ENCODE data around the gene RAB11FIP4.
A peak's percentile ranks its signal among the peaks of the same experiment; 100 is the strongest.

Gene RAB11FIP4

GRCh38 chr17:31480904-31481782 lies 89.7 kb downstream of the RAB11FIP4 start:
- Histone ChIP-seq H3K36me3 (ENCODE audit: control insufficient read depth, insufficient read depth, low read length) (no peaks in the 10 kb centered on the region), H3K9ac (ENCODE audit: low read depth, low read length) (no peak overlapping the region), H3K4me1 (ENCODE audit: control insufficient read depth, insufficient read depth, low read length) (no peaks in the 10 kb centered on the region; the same call in 1 of the 2 replicates), H3K4me3 (ENCODE audit: low read depth, low read length) (no peak overlapping the region), H3K27me3 (ENCODE audit: control insufficient read depth, insufficient read depth, low read length) (no peaks in the 10 kb centered on the region), H3K9me3 (ENCODE audit: control insufficient read depth, insufficient read depth, low read length) (no peaks in the 10 kb centered on the region), H3K27ac (ENCODE audit: low read depth, low read length) (no peak overlapping the region)

- Histone ChIP-seq H3K36me3 (ENCODE audit: control insufficient read depth, insufficient read depth, low read length) (no peaks in the 10 kb centered on the region), H3K27me3 (ENCODE audit: control insufficient read depth, insufficient read depth, low read length) (no peaks in the 10 kb centered on the region), H3K4me1 (ENCODE audit: control insufficient read depth, insufficient read depth, low read length) (peaks cover under 1% of the 10 kb centered on the region), H3K9ac (ENCODE audit: low read depth, low read length) (no peak overlapping the region), H3K27ac (ENCODE audit: low read depth, low read length) (no peak overlapping the region), H3K9me3 (ENCODE audit: control insufficient read depth, insufficient read depth, low read length) (no peaks in the 10 kb centered on the region), H3K4me3 (ENCODE audit: low read depth, low read length) (no peak overlapping the region)
These were observed 90.3 kb downstream of the RAB11FIP4 start for GRCh38 chr17:31481783-31482081.

- peaks cover 17% of the 10 kb centered on the region for H3K4me1 ChIP-seq (ENCODE audit: control insufficient read depth, insufficient read depth, low read length)
- 0 out of 2 replicates have a peak, but pooled peaks cover 10% of the 10 kb centered on the region for H3K27me3 ChIP-seq (ENCODE audit: control insufficient read depth, insufficient read depth, low read length)
- no peak overlapping the region for H3K9ac ChIP-seq (ENCODE audit: low read depth, low read length)
- H3K9me3 ChIP-seq (ENCODE audit: control insufficient read depth, insufficient read depth, low read length) = no peaks in the 10 kb centered on the region
- H3K36me3 ChIP-seq (ENCODE audit: control insufficient read depth, insufficient read depth, low read length) = no peaks in the 10 kb centered on the region
- no peak overlapping the region for H3K4me3 ChIP-seq (ENCODE audit: low read depth, low read length)
- no peak overlapping the region for H3K27ac ChIP-seq (ENCODE audit: low read depth, low read length)
These were observed 93.3 kb downstream of the RAB11FIP4 start for GRCh38 chr17:31484821-31485220.

GRCh38 chr17:31486351-31487062 lies 95.0 kb downstream of the RAB11FIP4 start:
- Histone ChIP-seq H3K27me3 (ENCODE audit: control insufficient read depth, insufficient read depth, low read length) (0 out of 2 replicates have a peak, but pooled peaks cover 10% of the 10 kb centered on the region), H3K9me3 (ENCODE audit: control insufficient read depth, insufficient read depth, low read length) (no peaks in the 10 kb centered on the region), H3K27ac (ENCODE audit: low read depth, low read length) (no peak overlapping the region), H3K9ac (ENCODE audit: low read depth, low read length) (no peak overlapping the region), H3K4me3 (ENCODE audit: low read depth, low read length) (no peak overlapping the region), H3K4me1 (ENCODE audit: control insufficient read depth, insufficient read depth, low read length) (peaks cover 34% of the 10 kb centered on the region), H3K36me3 (ENCODE audit: control insufficient read depth, insufficient read depth, low read length) (no peaks in the 10 kb centered on the region)

GRCh38 chr17:31487063-31487647 lies 95.7 kb downstream of the RAB11FIP4 start:
- peak overlapping the region; percentile 37; the same call in 1 of the 2 replicates for H3K9ac ChIP-seq (ENCODE audit: low read depth, low read length)
- H3K27me3 ChIP-seq (ENCODE audit: control insufficient read depth, insufficient read depth, low read length) = 0 out of 2 replicates have a peak, but pooled peaks cover 10% of the 10 kb centered on the region
- H3K4me1 ChIP-seq (ENCODE audit: control insufficient read depth, insufficient read depth, low read length) = peaks cover 34% of the 10 kb centered on the region
- H3K9me3 ChIP-seq (ENCODE audit: control insufficient read depth, insufficient read depth, low read length) = no peaks in the 10 kb centered on the region
- peak overlapping the region; percentile 61 for H3K4me3 ChIP-seq (ENCODE audit: low read depth, low read length)
- H3K36me3 ChIP-seq (ENCODE audit: control insufficient read depth, insufficient read depth, low read length) = no peaks in the 10 kb centered on the region
- H3K27ac ChIP-seq (ENCODE audit: low read depth, low read length) = peak overlapping the region; percentile 80

GRCh38 chr17:31487648-31488263 lies 96.3 kb downstream of the RAB11FIP4 start:
- 0 out of 2 replicates have a peak, but pooled peaks cover 10% of the 10 kb centered on the region for H3K27me3 ChIP-seq (ENCODE audit: control insufficient read depth, insufficient read depth, low read length)
- no peaks in the 10 kb centered on the region for H3K9me3 ChIP-seq (ENCODE audit: control insufficient read depth, insufficient read depth, low read length)
- H3K9ac ChIP-seq (ENCODE audit: low read depth, low read length) = peak overlapping the region; percentile 82; the same call in 1 of the 2 replicates
- H3K36me3 ChIP-seq (ENCODE audit: control insufficient read depth, insufficient read depth, low read length) = no peaks in the 10 kb centered on the region
- H3K4me1 ChIP-seq (ENCODE audit: control insufficient read depth, insufficient read depth, low read length) = peaks cover 34% of the 10 kb centered on the region
- H3K4me3 ChIP-seq (ENCODE audit: low read depth, low read length) = peak overlapping the region; percentile 86
- H3K27ac ChIP-seq (ENCODE audit: low read depth, low read length) = peak overlapping the region; percentile 80

- H3K4me1 ChIP-seq (ENCODE audit: control insufficient read depth, insufficient read depth, low read length) = peaks cover 34% of the 10 kb centered on the region
- peak overlapping the region; percentile 67 for H3K27ac ChIP-seq (ENCODE audit: low read depth, low read length)
- 0 out of 2 replicates have a peak, but pooled peaks cover 10% of the 10 kb centered on the region for H3K27me3 ChIP-seq (ENCODE audit: control insufficient read depth, insufficient read depth, low read length)
- no peaks in the 10 kb centered on the region for H3K36me3 ChIP-seq (ENCODE audit: control insufficient read depth, insufficient read depth, low read length)
- peak overlapping the region; percentile 86 for H3K4me3 ChIP-seq (ENCODE audit: low read depth, low read length)
- no peaks in the 10 kb centered on the region for H3K9me3 ChIP-seq (ENCODE audit: control insufficient read depth, insufficient read depth, low read length)
- peak overlapping the region; percentile 82; the same call in 1 of the 2 replicates for H3K9ac ChIP-seq (ENCODE audit: low read depth, low read length)
These were observed 96.9 kb downstream of the RAB11FIP4 start for GRCh38 chr17:31488264-31488981.

GRCh38 chr17:31488982-31489294 lies 97.5 kb downstream of the RAB11FIP4 start:
- Histone ChIP-seq H3K9ac (ENCODE audit: low read depth, low read length) (no peak overlapping the region), H3K9me3 (ENCODE audit: control insufficient read depth, insufficient read depth, low read length) (no peaks in the 10 kb centered on the region), H3K36me3 (ENCODE audit: control insufficient read depth, insufficient read depth, low read length) (no peaks in the 10 kb centered on the region), H3K4me3 (ENCODE audit: low read depth, low read length) (peak overlapping the region; percentile 86), H3K4me1 (ENCODE audit: control insufficient read depth, insufficient read depth, low read length) (peaks cover 34% of the 10 kb centered on the region), H3K27me3 (ENCODE audit: control insufficient read depth, insufficient read depth, low read length) (0 out of 2 replicates have a peak, but pooled peaks cover 10% of the 10 kb centered on the region), H3K27ac (ENCODE audit: low read depth, low read length) (peak overlapping the region; percentile 67)

GRCh38 chr17:31489295-31490018 lies 98.0 kb downstream of the RAB11FIP4 start:
- H3K9me3 ChIP-seq (ENCODE audit: control insufficient read depth, insufficient read depth, low read length) = no peaks in the 10 kb centered on the region
- 0 out of 2 replicates have a peak, but pooled peaks cover 10% of the 10 kb centered on the region for H3K27me3 ChIP-seq (ENCODE audit: control insufficient read depth, insufficient read depth, low read length)
- H3K9ac ChIP-seq (ENCODE audit: low read depth, low read length) = peak overlapping the region; percentile 31; the same call in 1 of the 2 replicates
- peak overlapping the region; percentile 86 for H3K4me3 ChIP-seq (ENCODE audit: low read depth, low read length)
- no peaks in the 10 kb centered on the region for H3K36me3 ChIP-seq (ENCODE audit: control insufficient read depth, insufficient read depth, low read length)
- H3K27ac ChIP-seq (ENCODE audit: low read depth, low read length) = peak overlapping the region; percentile 85
- H3K4me1 ChIP-seq (ENCODE audit: control insufficient read depth, insufficient read depth, low read length) = peaks cover 34% of the 10 kb centered on the region

Measured in HUES48 (cell line).